NB4 (cell line): Measurements from ENCODE around the gene ROBO2.

Experiments
- DNase-seq: peaks from one replicate; pipeline ENCODE4 v3.0.0; 2010; ENCODE audit warnings: low read depth
- H3K4me3 ChIP-seq: one replicate; pipeline ENCODE4 v1.5.1; 2011; ENCODE audit warnings: mild to moderate bottlenecking, low read depth, low read length, moderate library complexity
- CTCF ChIP-seq: IDR thresholded peaks from one replicate; pipeline ENCODE4 v1.5.1; 2012; ENCODE audit warnings: low read depth, low read length
- MAX ChIP-seq: IDR thresholded peaks from 2 replicates; pipeline ENCODE4 v1.6.1; 2011; ENCODE audit warnings: low read depth, low read length
- MYC ChIP-seq: IDR thresholded peaks from 2 replicates; pipeline ENCODE4 v1.6.1; 2011; ENCODE audit warnings: low read depth, low read length
- POLR2A ChIP-seq: IDR thresholded peaks from 2 replicates; pipeline ENCODE4 v1.6.1; 2011; ENCODE audit warnings: mild to moderate bottlenecking; ENCODE audit not compliant: insufficient read length; ENCODE audit errors: extremely low read depth

The ROBO2 gene

GRCh38 chr3:77195766-77196545 lies 156.1 kb downstream of the ROBO2 start:
- TF ChIP-seq MAX (no peak), CTCF (no peak), MYC (no peak), POLR2A (no peak)
- no peak for DNase-seq
- H3K4me3 ChIP-seq, result no peak overlapping the region

GRCh38 chr3:77197408-77197807 lies 157.5 kb downstream of the ROBO2 start:
- H3K4me3 ChIP-seq, result no peak overlapping the region

GRCh38 chr3:77203851-77204250 lies 164.0 kb downstream of the ROBO2 start:
- TF ChIP-seq CTCF, result no peak
- TF ChIP-seq MYC, result no peak
- TF ChIP-seq POLR2A, result no peak
- TF ChIP-seq MAX, result no peak
- no peak overlapping the region for H3K4me3 ChIP-seq
- DNase-seq, result no peak

More at GRCh38 chr3:77197408-77197807, 157.5 kb downstream of the ROBO2 start:
- DNase-seq, result no peak
- TF ChIP-seq MYC, result no peak
- TF ChIP-seq CTCF, result no peak
- TF ChIP-seq MAX, result no peak
- no peak for TF ChIP-seq POLR2A

GRCh38 chr3:77204788-77205187 lies 164.9 kb downstream of the ROBO2 start:
- H3K4me3 ChIP-seq, result no peak overlapping the region
- no peak for DNase-seq
- TF ChIP-seq MAX (no peak), MYC (no peak), POLR2A (no peak), CTCF (no peak)

GRCh38 chr3:77207753-77208152 lies 167.9 kb downstream of the ROBO2 start:
- TF ChIP-seq MYC (no peak), POLR2A (no peak), MAX (no peak), CTCF (no peak)
- H3K4me3 ChIP-seq, result no peak overlapping the region
- DNase-seq, result no peak

GRCh38 chr3:77222701-77223100 lies 182.8 kb downstream of the ROBO2 start:
- TF ChIP-seq POLR2A (no peak), CTCF (no peak), MAX (no peak)
- no peak overlapping the region for H3K4me3 ChIP-seq
- DNase-seq, result no peak
